HepG2 (cell line): ENCODE data around the gene HBB. TPM values are rescaled to one million over a fixed set of nuclear protein-coding genes. Genes with fewer than 3 reads are reported as not detected.

ENCODE experiments used
- ATAC-seq: fragments of 200-7000 bp; cut with Tn5 transposase; 3 replicates; pipeline ENCODE4 v1.9.1; 2020; ENCODE audit warnings: mild to moderate bottlenecking, moderate library complexity
- BruUV-seq: library from RNA; stranded (reverse); fragments of 400-500 nt; replicated peaks from 2 replicates; lab custom pipeline; 2021; lab: Mats Ljungman, UMichigan
- CTCF ChIA-PET: fragments of 300-600 bp; formaldehyde crosslinking; extraction: SDS; loops from one replicate; lab custom pipeline; 2021; ENCODE audit warnings: low total read pairs, inconsistent platforms, low intra/inter-chr PET ratio; lab: Yijun Ruan, JAX
- POLR2A ChIA-PET: fragments of 350-600 bp; sonication (Branson Sonifier 250); formaldehyde crosslinking; loops from one replicate; lab custom pipeline; 2020; ENCODE audit warnings: antibody characterized with exemption, inconsistent platforms; lab: Yijun Ruan, JAX
- DNase-seq: peaks from one replicate; pipeline ENCODE4 v3.0.0-alpha.2; 2015; ENCODE audit warnings: low spot score
- FAIRE-seq: peaks from 3 replicates; lab custom pipeline; 2011; peaks lifted over from hg19 to GRCh38; lab: Jason Lieb, UNC
- H2AFZ ChIP-seq: one replicate; pipeline ENCODE4 v1.6.1; 2011; ENCODE audit warnings: low read length, inconsistent platforms
- H3K27ac ChIP-seq: fragments of 300-600 bp; 3 replicates; pipeline ENCODE4 v1.8.0; 2011; ENCODE audit warnings: mixed run types, mild to moderate bottlenecking, mixed read lengths, low read length, inconsistent platforms; ENCODE audit not compliant: insufficient read depth; ENCODE audit errors: extremely low read length
- H3K27me3 ChIP-seq, 2 experiments: fragments of 200-600 bp in 1 of 2; 2 replicates in 1 of 2; 3 replicates in 1 of 2; pipeline versions ENCODE4 v1.6.0 to v1.8.0; 2011; ENCODE audit warnings: low read length in 2 of 2, mild to moderate bottlenecking in 2 of 2, moderate library complexity in 2 of 2, inconsistent platforms in 1 of 2; ENCODE audit not compliant: insufficient read depth in 2 of 2, control insufficient read depth in 1 of 2
- H3K36me3 ChIP-seq, 2 experiments: fragments of 200-600 bp in 1 of 2; replicated peaks in 1 of 2; 2 replicates in 1 of 2; 3 replicates in 1 of 2; pipeline versions ENCODE4 v1.5.1 to v1.8.0; 2011; ENCODE audit warnings: low read length in 2 of 2, inconsistent platforms in 1 of 2; ENCODE audit not compliant: insufficient read depth in 2 of 2, control insufficient read depth in 1 of 2
- H3K4me1 ChIP-seq: 2 replicates; pipeline ENCODE4 v1.5.1; 2012; ENCODE audit warnings: low read length, inconsistent platforms; ENCODE audit not compliant: insufficient read depth
- H3K4me2 ChIP-seq: 2 replicates; pipeline ENCODE4 v1.6.0; 2011; ENCODE audit warnings: low read depth, low read length, inconsistent platforms
- H3K4me3 ChIP-seq, 3 experiments: fragments of 200-600 bp in 1 of 3; sonication (generic), shearing (Covaris generic) in 1 of 3; replicated peaks in 1 of 3; 2 replicates each; pipeline ENCODE4 v1.5.1; 2011 to 2016; ENCODE audit warnings: low read length in 3 of 3, inconsistent platforms in 2 of 3, low read depth in 2 of 3, mild to moderate bottlenecking in 2 of 3, control low read depth in 1 of 3, mixed read lengths in 1 of 3; ENCODE audit not compliant: insufficient read depth in 1 of 3
- H3K79me2 ChIP-seq: one replicate; pipeline ENCODE4 v1.6.1; 2011; ENCODE audit warnings: low read length, inconsistent platforms; ENCODE audit not compliant: insufficient read depth
- H3K9ac ChIP-seq: 2 replicates; pipeline ENCODE4 v1.6.0; 2011; ENCODE audit warnings: mild to moderate bottlenecking, low read depth, low read length, inconsistent platforms; ENCODE audit not compliant: insufficient read depth
- H3K9me3 ChIP-seq: 2 replicates; pipeline ENCODE4 v1.5.1; 2012; ENCODE audit warnings: mild to moderate bottlenecking, low read length
- H4K20me1 ChIP-seq: 2 replicates; pipeline ENCODE4 v1.6.0; 2011; ENCODE audit warnings: inconsistent platforms, mild to moderate bottlenecking, low read length, moderate library complexity; ENCODE audit not compliant: insufficient read depth
- CTCF ChIP-seq: sonication (generic); formaldehyde crosslinking; IDR thresholded peaks from 2 replicates; pipeline ENCODE4 v1.5.0; 2020; ENCODE audit warnings: mild to moderate bottlenecking, missing genetic modification reagents, moderate library complexity
- RAD21 ChIP-seq: fragments of 450-650 bp; formaldehyde crosslinking; IDR thresholded peaks from 2 replicates; pipeline ENCODE4 v1.5.0; 2020; ENCODE audit warnings: mild to moderate bottlenecking
- SMC3 ChIP-seq: IDR thresholded peaks from 2 replicates; pipeline ENCODE4 v1.6.1; 2011; ENCODE audit warnings: low read length, improper control_type of control experiment
- STAG1 ChIP-seq: sonication (generic); formaldehyde crosslinking; IDR thresholded peaks from 2 replicates; pipeline ENCODE4 v1.4.0; 2020; ENCODE audit warnings: missing genetic modification reagents
- WGBS: methylation state at CpG from one replicate; pipeline ENCODE4 v1.1.6; 2017; ENCODE audit warnings: low lambda C conversion rate; 5-methylcytosine and 5-hydroxymethylcytosine counted together
- in situ Hi-C: cut with HindIII; loops from 2 replicates; pipeline ENCODE4 v1.10.0; 2017; ENCODE audit warnings: low pct_unique_long_range_greater_than_20kb; ENCODE audit not compliant: extremely low pct_ligation_motif_present
- intact Hi-C: fragments of 100-400 bp; cut with micrococcal nuclease; formaldehyde crosslinking; loops from one replicate; pipeline ENCODE4 v1.10.0; 2022; ENCODE audit not compliant: unreplicated experiment
- polyA plus RNA-seq, 8 experiments: library from polyadenylated mRNA; depleted of rRNA in 3 of 8; stranded (reverse) in 7 of 8; unstranded in 1 of 8; fragments of >200 nt; fragmentation: Illumina TruSeq in 4 of 8; extraction: Trizol in 4 of 8; gene quantifications; 2 replicates each; pipeline versions ENCODE4 v1.2.1 to v1.2.3, GENCODE V29; 2011 to 2016; ENCODE audit warnings: low read depth in 4 of 8, missing spikeins in 1 of 8, mixed read lengths in 1 of 8; ENCODE audit not compliant: insufficient read depth in 1 of 8
- total RNA-seq, 5 experiments: library from RNA; depleted of rRNA; stranded (reverse); fragments of >200 nt; fragmentation: Illumina TruSeq; extraction: Trizol; gene quantifications; 2 replicates each; pipeline ENCODE4 v1.2.3, GENCODE V29; 2016; ENCODE audit warnings: low read depth in 1 of 5
- TF ChIP-seq, protein P1 (sequence below): sonication (generic); formaldehyde crosslinking; IDR thresholded peaks from 2 replicates; pipeline ENCODE4 v1.5.0; 2020; ENCODE audit warnings: mild to moderate bottlenecking, low read depth, missing genetic modification reagents, borderline replicate concordance
- TF ChIP-seq, protein P2 (sequence below): sonication (generic); formaldehyde crosslinking; IDR thresholded peaks from 2 replicates; pipeline ENCODE4 v1.4.0; 2020; ENCODE audit warnings: missing genetic modification reagents

HBB gene
- total and polyA plus RNA-seq, 2 of the 13 experiments (the other 11 are each of a cell fraction or from before 2014, with no cell fraction given): not detected

DNA sequence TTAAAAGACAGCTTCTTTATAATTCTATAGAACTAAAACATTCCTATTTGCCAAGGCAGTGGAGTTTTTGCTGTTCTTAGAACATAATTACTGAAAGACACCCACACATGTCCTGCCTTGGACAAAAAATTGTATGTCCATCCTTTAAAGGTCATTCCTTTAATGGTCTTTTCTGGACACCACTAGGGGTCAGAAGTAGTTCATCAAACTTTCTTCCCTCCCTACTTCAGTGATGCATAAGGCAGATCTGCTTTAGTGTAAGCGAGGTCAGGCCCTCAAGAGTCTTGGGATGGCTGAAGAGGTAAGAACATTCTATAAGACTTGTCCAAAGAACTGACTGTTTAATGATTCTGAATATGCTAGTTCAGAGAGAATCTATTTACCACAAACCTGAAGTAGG is 22.1 kb downstream of the HBB start:
- H3K9me3 ChIP-seq: no peaks in the 10 kb centered on the region
- H3K4me2 ChIP-seq: no peak overlapping the region
- no peak overlapping the region for H3K9ac ChIP-seq
- H3K4me1 ChIP-seq: no peaks in the 10 kb centered on the region
- 8% methylated on average over 1 of the region's 1 CpG for WGBS
- no peaks in the 10 kb centered on the region for H3K79me2 ChIP-seq
- no peaks in the 10 kb centered on the region; a peak in 1 of 5 replicates for H3K27me3 ChIP-seq
- no peaks in the 10 kb centered on the region for H4K20me1 ChIP-seq
- DNase-seq (peak; percentile 50), FAIRE-seq (peak; percentile 40)
- intact Hi-C loops: loop anchor here (1.0 kb wide), 2 partner anchors 87 to 176 kb away; no protein-coding TSS in a partner anchor
- H3K27ac ChIP-seq: no peak overlapping the region
- ChIA-PET CTCF (interaction anchor here (0.8 to 2.9 kb wide), 2 partner anchors 176 to 603 kb away, joined by 3 to 21 read pairs; no protein-coding TSS in a partner anchor), POLR2A (no interaction called here)
- H3K36me3 ChIP-seq: no peaks in the 10 kb centered on the region
- peak; percentile 29; the same call in 1 of the 2 replicates for TF ChIP-seq SMC3
- TF ChIP-seq, protein P1, sequence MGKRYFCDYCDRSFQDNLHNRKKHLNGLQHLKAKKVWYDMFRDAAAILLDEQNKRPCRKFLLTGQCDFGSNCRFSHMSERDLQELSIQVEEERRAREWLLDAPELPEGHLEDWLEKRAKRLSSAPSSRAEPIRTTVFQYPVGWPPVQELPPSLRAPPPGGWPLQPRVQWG (CRISPR knock-in tag): no peak
- 0 out of 2 replicates have a peak, but pooled peaks have one; percentile 14 for TF ChIP-seq RAD21 (CRISPR knock-in tag)
- TF ChIP-seq, protein P2, sequence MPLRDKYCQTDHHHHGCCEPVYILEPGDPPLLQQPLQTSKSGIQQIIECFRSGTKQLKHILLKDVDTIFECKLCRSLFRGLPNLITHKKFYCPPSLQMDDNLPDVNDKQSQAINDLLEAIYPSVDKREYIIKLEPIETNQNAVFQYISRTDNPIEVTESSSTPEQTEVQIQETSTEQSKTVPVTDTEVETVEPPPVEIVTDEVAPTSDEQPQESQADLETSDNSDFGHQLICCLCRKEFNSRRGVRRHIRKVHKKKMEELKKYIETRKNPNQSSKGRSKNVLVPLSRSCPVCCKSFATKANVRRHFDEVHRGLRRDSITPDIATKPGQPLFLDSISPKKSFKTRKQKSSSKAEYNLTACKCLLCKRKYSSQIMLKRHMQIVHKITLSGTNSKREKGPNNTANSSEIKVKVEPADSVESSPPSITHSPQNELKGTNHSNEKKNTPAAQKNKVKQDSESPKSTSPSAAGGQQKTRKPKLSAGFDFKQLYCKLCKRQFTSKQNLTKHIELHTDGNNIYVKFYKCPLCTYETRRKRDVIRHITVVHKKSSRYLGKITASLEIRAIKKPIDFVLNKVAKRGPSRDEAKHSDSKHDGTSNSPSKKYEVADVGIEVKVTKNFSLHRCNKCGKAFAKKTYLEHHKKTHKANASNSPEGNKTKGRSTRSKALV (CRISPR knock-in tag): no peak
- peak; percentile 68 for TF ChIP-seq CTCF (CRISPR knock-in tag)
- peak; percentile 72 for TF ChIP-seq STAG1 (CRISPR knock-in tag)
- TF ChIP-seq, all 625 proteins: peak for 4
- in situ Hi-C loops: loop anchor here (5.0 kb wide), 1 partner anchor 178 kb away; the partner anchor contains the start of gene OR51M1
- no peak overlapping the region for H2AFZ ChIP-seq
- H3K4me3 ChIP-seq: no peak overlapping the region
- no TSS peak for BruUV-seq
- ATAC-seq: peak; percentile 73
